H1 (cell line): ENCODE results near the gene FOXO6. TPM values are rescaled to one million over a fixed set of nuclear protein-coding genes. Genes with fewer than 3 reads are reported as not detected.
A peak's percentile ranks its signal among the peaks of the same experiment; 100 is the strongest.

Experiments used
- CTCF ChIA-PET: fragments of 300-600 bp; sonication (Branson Sonifier 250); formaldehyde crosslinking; loops from one replicate; lab custom pipeline; 2021; ENCODE audit not compliant: partially characterized antibody; lab: Charles Lee
- POLR2A ChIA-PET: fragments of 300-600 bp; sonication (Branson Sonifier 250); formaldehyde crosslinking; loops from one replicate; lab custom pipeline; 2021; ENCODE audit warnings: inconsistent platforms; ENCODE audit not compliant: partially characterized antibody; lab: Charles Lee
- DNase-seq, 2 experiments: peaks; one replicate each; pipeline versions ENCODE4 v3.0.0 to v3.0.0-alpha.2; 2010 to 2022; ENCODE audit warnings: low spot score in 2 of 2, low read depth in 1 of 2, mixed read lengths in 1 of 2
- FAIRE-seq: peaks from 2 replicates; lab custom pipeline; 2011; peaks lifted over from hg19 to GRCh38; lab: Jason Lieb, UNC
- H2AFZ ChIP-seq: 2 replicates; pipeline ENCODE4 v1.8.1; 2012; ENCODE audit warnings: low read length, inconsistent platforms
- H2AK5ac ChIP-seq: 2 replicates; pipeline ENCODE4 v1.6.1; 2013; ENCODE audit warnings: low read depth, low read length
- H2BK120ac ChIP-seq: replicated peaks from 2 replicates; pipeline ENCODE3; 2013; ENCODE audit warnings: low read depth, low read length, inconsistent platforms
- H2BK12ac ChIP-seq: 2 replicates; pipeline ENCODE4 v1.6.1; 2013; ENCODE audit warnings: low read depth, low read length
- H2BK15ac ChIP-seq: 2 replicates; pipeline ENCODE4 v1.6.1; 2013; ENCODE audit warnings: low read length
- H2BK20ac ChIP-seq: 2 replicates; pipeline ENCODE4 v1.6.1; 2013; ENCODE audit warnings: low read length
- H2BK5ac ChIP-seq: 2 replicates; pipeline ENCODE4 v1.6.1; 2013; ENCODE audit warnings: low read depth, low read length
- H3K14ac ChIP-seq: 2 replicates; pipeline ENCODE4 v1.6.1; 2013; ENCODE audit warnings: inconsistent platforms; ENCODE audit not compliant: insufficient read length
- H3K18ac ChIP-seq: 2 replicates; pipeline ENCODE4 v1.6.1; 2013; ENCODE audit warnings: low read length; ENCODE audit errors: extremely low read depth
- H3K23ac ChIP-seq: 2 replicates; pipeline ENCODE4 v1.6.1; 2013; ENCODE audit warnings: inconsistent platforms; ENCODE audit not compliant: insufficient read length
- H3K23me2 ChIP-seq: 2 replicates; pipeline ENCODE4 v1.6.1; 2013; ENCODE audit warnings: low read depth, low read length
- H3K27ac ChIP-seq: 2 replicates; pipeline ENCODE4 v1.6.1; 2011; ENCODE audit warnings: low read depth, low read length, inconsistent platforms
- H3K27me3 ChIP-seq, 4 experiments: replicated peaks in 1 of 4; 1 replicate in 1 of 4; 2 replicates in 3 of 4; pipeline versions ENCODE4 v1.6.1 to v1.8.1; 2011 to 2013; ENCODE audit warnings: low read length in 3 of 4, mild to moderate bottlenecking in 3 of 4, inconsistent platforms in 2 of 4, mixed read lengths in 2 of 4, moderate library complexity in 1 of 4; ENCODE audit not compliant: control insufficient read depth in 3 of 4, insufficient read depth in 3 of 4; ENCODE audit errors: extremely low read depth in 1 of 4
- H3K36me3 ChIP-seq, 4 experiments: 2 replicates each; pipeline versions ENCODE4 v1.6.1 to v1.8.1; 2011 to 2013; ENCODE audit warnings: mild to moderate bottlenecking in 4 of 4, low read length in 3 of 4, moderate library complexity in 2 of 4, control low read depth in 1 of 4, inconsistent platforms in 1 of 4; ENCODE audit not compliant: insufficient read depth in 4 of 4, control insufficient read depth in 2 of 4
- H3K4ac ChIP-seq: replicated peaks from 2 replicates; pipeline ENCODE3; 2013; ENCODE audit warnings: low read length, low read depth, mixed read lengths, inconsistent platforms; ENCODE audit not compliant: insufficient read length
- H3K4me1 ChIP-seq, 4 experiments: replicated peaks in 1 of 4; 1 replicate in 1 of 4; 2 replicates in 3 of 4; pipeline versions ENCODE4 v1.6.1 to v1.8.1; 2011 to 2013; ENCODE audit warnings: low read length in 3 of 4, inconsistent platforms in 2 of 4, mixed read lengths in 1 of 4; ENCODE audit not compliant: insufficient read depth in 4 of 4, control insufficient read depth in 3 of 4
- H3K4me2 ChIP-seq, 2 experiments: 2 replicates each; pipeline versions ENCODE4 v1.6.1 to v1.8.1; 2011 to 2013; ENCODE audit warnings: low read depth in 2 of 2, low read length in 2 of 2, control low read depth in 1 of 2, inconsistent platforms in 1 of 2, mild to moderate bottlenecking in 1 of 2; ENCODE audit not compliant: insufficient read depth in 1 of 2
- H3K4me3 ChIP-seq, 4 experiments: fragments of 200-600, 300-600 bp in 1 of 4; sonication (generic), shearing (Covaris generic), sonication (Bioruptor Twin) in 1 of 4; 2 replicates each; pipeline versions ENCODE4 v1.5.1 to v1.8.1; 2011 to 2016; ENCODE audit warnings: low read length in 4 of 4, low read depth in 3 of 4, control low read depth in 2 of 4, inconsistent platforms in 2 of 4, mild to moderate bottlenecking in 2 of 4, mixed read lengths in 1 of 4, moderate library complexity in 1 of 4; ENCODE audit not compliant: insufficient read depth in 2 of 4; ENCODE audit errors: extremely low read depth in 1 of 4
- H3K56ac ChIP-seq: replicated peaks from 2 replicates; pipeline ENCODE3; 2013; ENCODE audit warnings: low read depth, mild to moderate bottlenecking, mixed read lengths, low read length, inconsistent platforms; ENCODE audit not compliant: insufficient read length
- H3K79me1 ChIP-seq: 2 replicates; pipeline ENCODE4 v1.6.1; 2013; ENCODE audit warnings: low read depth, low read length, control low read depth
- H3K79me2 ChIP-seq, 2 experiments: 2 replicates each; pipeline versions ENCODE4 v1.6.1 to v1.8.1; 2012 to 2013; ENCODE audit warnings: low read length in 2 of 2, mild to moderate bottlenecking in 2 of 2, inconsistent platforms in 1 of 2; ENCODE audit not compliant: insufficient read depth in 2 of 2, control insufficient read depth in 1 of 2
- H3K9ac ChIP-seq, 4 experiments: replicated peaks in 1 of 4; 1 replicate in 1 of 4; 2 replicates in 3 of 4; pipeline versions ENCODE4 v1.6.1 to v1.8.1; 2011 to 2013; ENCODE audit warnings: low read depth in 3 of 4, low read length in 3 of 4, control low read depth in 2 of 4, mild to moderate bottlenecking in 2 of 4, moderate library complexity in 2 of 4, inconsistent platforms in 1 of 4; ENCODE audit errors: extremely low read depth in 1 of 4
- H3K9me3 ChIP-seq, 2 experiments: 2 replicates each; pipeline versions ENCODE4 v1.6.1 to v1.8.1; 2012 to 2013; ENCODE audit warnings: mild to moderate bottlenecking in 2 of 2, moderate library complexity in 2 of 2, control low read depth in 1 of 2, inconsistent platforms in 1 of 2, low read depth in 1 of 2, low read length in 1 of 2, mixed read lengths in 1 of 2; ENCODE audit not compliant: insufficient read depth in 2 of 2
- H4K20me1 ChIP-seq, 2 experiments: replicated peaks in 1 of 2; 2 replicates each; pipeline versions ENCODE3 to v1.8.1; 2011 to 2013; ENCODE audit warnings: inconsistent platforms in 2 of 2, low read length in 2 of 2, mild to moderate bottlenecking in 1 of 2; ENCODE audit not compliant: insufficient read depth in 2 of 2, control insufficient read depth in 1 of 2
- H4K5ac ChIP-seq: 2 replicates; pipeline ENCODE4 v1.6.1; 2013; ENCODE audit warnings: low read length, low read depth, mixed read lengths, inconsistent platforms; ENCODE audit not compliant: insufficient read length
- H4K8ac ChIP-seq: 2 replicates; pipeline ENCODE4 v1.8.0; 2013; ENCODE audit warnings: mild to moderate bottlenecking, moderate library complexity, low read length, inconsistent platforms; ENCODE audit not compliant: insufficient read depth; ENCODE audit errors: extremely low read depth
- H4K91ac ChIP-seq: replicated peaks from 2 replicates; pipeline ENCODE3; 2013; ENCODE audit warnings: low read length, mixed read lengths, inconsistent platforms; ENCODE audit not compliant: insufficient read length
- ATF3 ChIP-seq: IDR thresholded peaks from 2 replicates; pipeline ENCODE4 v1.6.1; 2011; ENCODE audit warnings: low read depth, mild to moderate bottlenecking, low read length; ENCODE audit not compliant: insufficient read depth
- BCL11A ChIP-seq, 2 experiments: IDR thresholded peaks; one replicate each; pipeline ENCODE4 v1.6.1; 2011; ENCODE audit warnings: low read depth in 2 of 2, low read length in 2 of 2, mild to moderate bottlenecking in 2 of 2
- E2F6 ChIP-seq: IDR thresholded peaks from 2 replicates; pipeline ENCODE4 v1.6.1; 2012; ENCODE audit warnings: inconsistent platforms
- FOSL1 ChIP-seq: IDR thresholded peaks from 2 replicates; pipeline ENCODE4 v1.6.1; 2011; ENCODE audit warnings: mild to moderate bottlenecking, low read depth, low read length, moderate library complexity; ENCODE audit not compliant: insufficient read depth
- JUND ChIP-seq: IDR thresholded peaks from 2 replicates; pipeline ENCODE4 v1.6.1; 2011; ENCODE audit warnings: mild to moderate bottlenecking, improper control_type of control experiment, low read length
- RAD21 ChIP-seq, 2 experiments: IDR thresholded peaks in 1 of 2; conservative IDR thresholded peaks in 1 of 2; 2 replicates each; pipeline ENCODE4 v1.6.1; 2011; ENCODE audit warnings: low read depth in 2 of 2, low read length in 2 of 2, improper control_type of control experiment in 1 of 2, inconsistent platforms in 1 of 2, mild to moderate bottlenecking in 1 of 2, moderate library complexity in 1 of 2
- SUZ12 ChIP-seq: fragments of 200-600 bp; sonication (generic); IDR thresholded peaks from 2 replicates; pipeline ENCODE4 v1.6.1; 2012; ENCODE audit warnings: mild to moderate bottlenecking, inconsistent platforms, low read length, moderate library complexity, mixed read lengths
- WGBS, 2 experiments: shearing (Covaris generic) in 1 of 2; methylation state at CpG; one replicate each; pipeline versions ENCODE4 v1.1.6 to v1.1.7; 2013 to 2015; ENCODE audit warnings: low lambda C conversion rate in 2 of 2, mixed read lengths in 2 of 2, inconsistent platforms in 1 of 2, low coverage in 1 of 2, missing lambda C conversion rate in 1 of 2; ENCODE audit not compliant: insufficient replicate concordance in 2 of 2, insufficient coverage in 1 of 2, insufficient read length in 1 of 2; ENCODE audit errors: extremely low coverage in 1 of 2, missing lambda C conversion rate in 1 of 2; 5-methylcytosine and 5-hydroxymethylcytosine counted together
- polyA plus RNA-seq, 7 experiments: library from polyadenylated mRNA; depleted of rRNA in 3 of 7; stranded (reverse) in 5 of 7; unstranded in 2 of 7; fragments of >200 nt in 5 of 7; fragments of 200-250 nt in 2 of 7; gene quantifications; 1 replicate in 5 of 7; 2 replicates in 1 of 7; 4 replicates in 1 of 7; pipeline versions ENCODE4 v1.2.1 to v1.2.3, GENCODE V29; 2011 to 2013; ENCODE audit warnings: missing spikeins in 2 of 7, mixed read lengths in 2 of 7
- total RNA-seq: library from RNA; stranded (reverse); fragmentation: NEBNext Ultra II Directional; extraction: Animal tissue kit (Norgen Biotek cat#: 25700); gene quantifications from 2 replicates; pipeline ENCODE4 v1.2.1, GENCODE V29; 2021

The FOXO6 gene
- total and polyA plus RNA-seq, 2 of the 8 experiments (the other 6 are each of a cell fraction or from before 2014, with no cell fraction given), result 0.59 to 3.0 TPM

GRCh38 chr1:41358131-41359021 is 2.9 kb upstream of the FOXO6 start:
- 62% methylated on average over 24 of the region's 25 CpGs; no CpG with 5 or more reads in 1 of the 2 experiments for WGBS, 2 experiments
- CTCF ChIA-PET, result interaction anchor here (0.6 to 11.6 kb wide), 22 partner anchors 10 to 133 kb away, joined by 3 to 173 read pairs (median 4); no protein-coding TSS in a partner anchor

More at GRCh38 chr1:41358131-41359021, 2.9 kb upstream of the FOXO6 start:
- Histone ChIP-seq H3K4ac (peak overlapping the region; percentile 91), H2AFZ (no peak overlapping the region), H2AK5ac (peak overlapping the region; percentile 45), H4K91ac (no peak overlapping the region), H3K9me3 (no peaks in the 10 kb centered on the region), H3K14ac (no peak overlapping the region), H3K79me1 (no peaks in the 10 kb centered on the region), H3K4me1 (peaks cover 3 to 41% (median 30%) of the 10 kb centered on the region in 4 experiments), H3K27me3 (peaks cover 17 to 24% (median 21%) of the 10 kb centered on the region in 4 experiments), H4K20me1 (peaks cover 5 to 9% of the 10 kb centered on the region in 2 experiments), H2BK120ac (no peak overlapping the region), H3K36me3 (no peaks in the 10 kb centered on the region), H3K27ac (no peak overlapping the region), H3K56ac (no peak overlapping the region), H2BK15ac (peak overlapping the region; percentile 82), H3K79me2 (no peaks in the 10 kb centered on the region), H3K23me2 (peaks cover 14% of the 10 kb centered on the region), H3K23ac (no peak overlapping the region), H3K4me3 (peak overlapping the region in 1 of 4 experiments; percentile 12; a peak in 1 of 8 replicates), H2BK12ac (peak overlapping the region; percentile 82), H4K5ac (no peak overlapping the region), H4K8ac (no peak overlapping the region; the same call in none of the 2 replicates), H3K9ac (peak overlapping the region in 1 of 4 experiments; percentile 14; a peak in 1 of 7 replicates), H3K4me2 (peak overlapping the region; percentile 40 to 71), H3K18ac (peak overlapping the region; percentile 38; the same call in 1 of the 2 replicates), H2BK20ac (no peak overlapping the region), H2BK5ac (peak overlapping the region; percentile 48; the same call in 1 of the 2 replicates)
- FAIRE-seq (no peak), DNase-seq (peak in 1 of 2 experiments; percentile 62)
- POLR2A ChIA-PET, result interaction anchor here (1.2 to 1.7 kb wide), 5 partner anchors 9 to 65 kb away, joined by 3 to 9 read pairs (median 4); no protein-coding TSS in a partner anchor
- TF ChIP-seq BCL11A (IDR thresholded peaks at IDR 0.05; ENCODE audit: low read depth in 2 of 2, low read length in 2 of 2) (no peak), RAD21 (IDR thresholded peaks at IDR 0.05 in 1 of 2, conservative IDR thresholded peaks at IDR 0.05 in 1 of 2; ENCODE audit: low read depth in 2 of 2, low read length in 2 of 2) (peak in 1 of 2 experiments; percentile 15; a peak in 1 of 4 replicates), JUND (no peak), ATF3 (no peak), FOSL1 (no peak), E2F6 (no peak), SUZ12 (0 out of 2 replicates have a peak, but pooled peaks have one; percentile 29)
